Esophagus squamous epithelium (tissue), 4 donors: ENCODE results near the gene RTF2.

Experiments
- POLR2A ChIP-seq, 4 donors: fragments of 450-650 bp; IDR thresholded peaks; one replicate each; pipeline ENCODE4 v1.6.1; 2017; ENCODE audit warnings: antibody characterized with exemption in 4 of 4, mild to moderate bottlenecking in 4 of 4, moderate library complexity in 3 of 4
- TF ChIP-seq, protein P1 (sequence below), 6 experiments: fragments of 450-650 bp in 4 of 6; fragments of 200-600 bp in 2 of 6; sonication (generic) in 2 of 6; IDR thresholded peaks; one replicate each; pipeline ENCODE4 v1.5.1; 2016 to 2019; ENCODE audit warnings: antibody characterized with exemption in 6 of 6, mild to moderate bottlenecking in 4 of 6, moderate library complexity in 4 of 6

DNA sequence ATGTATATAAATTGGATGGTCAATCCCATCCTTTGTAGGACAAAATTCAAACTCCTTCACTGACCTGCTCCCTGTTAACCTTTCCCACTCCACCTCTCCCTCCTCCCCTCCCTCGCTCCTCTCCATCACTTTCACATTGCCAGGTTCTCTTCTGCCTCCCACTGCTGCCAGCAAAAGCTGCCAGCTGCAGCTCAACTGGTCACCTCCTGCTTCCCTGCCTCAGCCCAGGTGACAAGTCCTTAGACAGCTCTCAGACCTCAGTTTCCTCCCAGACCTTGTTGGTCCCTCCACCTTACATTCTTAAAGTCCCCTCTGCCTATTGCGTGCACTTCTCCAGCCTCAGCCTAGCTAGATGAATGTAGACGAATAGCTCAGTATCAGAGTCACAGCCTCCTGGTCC, 23.3 kb upstream of the RTF2 start:
- no peak for TF ChIP-seq POLR2A (IDR thresholded peaks at IDR 0.05)
- TF ChIP-seq, protein P1, sequence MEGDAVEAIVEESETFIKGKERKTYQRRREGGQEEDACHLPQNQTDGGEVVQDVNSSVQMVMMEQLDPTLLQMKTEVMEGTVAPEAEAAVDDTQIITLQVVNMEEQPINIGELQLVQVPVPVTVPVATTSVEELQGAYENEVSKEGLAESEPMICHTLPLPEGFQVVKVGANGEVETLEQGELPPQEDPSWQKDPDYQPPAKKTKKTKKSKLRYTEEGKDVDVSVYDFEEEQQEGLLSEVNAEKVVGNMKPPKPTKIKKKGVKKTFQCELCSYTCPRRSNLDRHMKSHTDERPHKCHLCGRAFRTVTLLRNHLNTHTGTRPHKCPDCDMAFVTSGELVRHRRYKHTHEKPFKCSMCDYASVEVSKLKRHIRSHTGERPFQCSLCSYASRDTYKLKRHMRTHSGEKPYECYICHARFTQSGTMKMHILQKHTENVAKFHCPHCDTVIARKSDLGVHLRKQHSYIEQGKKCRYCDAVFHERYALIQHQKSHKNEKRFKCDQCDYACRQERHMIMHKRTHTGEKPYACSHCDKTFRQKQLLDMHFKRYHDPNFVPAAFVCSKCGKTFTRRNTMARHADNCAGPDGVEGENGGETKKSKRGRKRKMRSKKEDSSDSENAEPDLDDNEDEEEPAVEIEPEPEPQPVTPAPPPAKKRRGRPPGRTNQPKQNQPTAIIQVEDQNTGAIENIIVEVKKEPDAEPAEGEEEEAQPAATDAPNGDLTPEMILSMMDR (IDR thresholded peaks at IDR 0.05): no peak
